Natural killer cell (primary cell): ENCODE results near the gene MAD1L1. TPM values are rescaled to one million over a fixed set of nuclear protein-coding genes. Genes with fewer than 3 reads are reported as not detected.

Experiments
- ATAC-seq, 3 donors: fragments of 150-1000 bp in 2 of 3; fragments of 200-7000 bp in 1 of 3; cut with Tn5 transposase; 1 replicate in 1 of 3; 2 replicates in 2 of 3; pipeline ENCODE4 v1.10.0; 2021; ENCODE audit warnings: mild to moderate bottlenecking in 2 of 3, moderate library complexity in 2 of 3
- DNase-seq, 2 donors: peaks; one replicate each; pipeline versions ENCODE4 v3.0.0 to v3.0.0-alpha.2; 2013 to 2021; ENCODE audit warnings: mixed read lengths in 1 of 2
- H3K27ac ChIP-seq: one replicate; pipeline ENCODE4 v1.5.1; 2013; ENCODE audit warnings: mild to moderate bottlenecking, low read length
- H3K27me3 ChIP-seq: one replicate; pipeline ENCODE4 v1.6.1; 2013; ENCODE audit warnings: low read length; ENCODE audit not compliant: control insufficient read depth, insufficient read depth
- H3K36me3 ChIP-seq: one replicate; pipeline ENCODE4 v1.6.1; 2013; ENCODE audit warnings: low read length; ENCODE audit not compliant: control insufficient read depth, insufficient read depth
- H3K4me1 ChIP-seq: one replicate; pipeline ENCODE4 v1.6.1; 2013; ENCODE audit warnings: low read length; ENCODE audit not compliant: control insufficient read depth, insufficient read depth
- H3K4me3 ChIP-seq: one replicate; pipeline ENCODE4 v1.5.1; 2013; ENCODE audit warnings: low read length
- H3K9me3 ChIP-seq: one replicate; pipeline ENCODE4 v1.6.1; 2013; ENCODE audit warnings: low read length; ENCODE audit not compliant: control insufficient read depth, insufficient read depth
- H3K27ac Mint-ChIP-seq, 2 donors: one replicate each; pipeline ENCODE4 v1.8.0; 2022; ENCODE audit warnings: mild to moderate bottlenecking in 2 of 2, mixed read lengths in 2 of 2, moderate library complexity in 1 of 2
- H3K27me3 Mint-ChIP-seq, 2 donors: one replicate each; pipeline ENCODE4 v1.8.0; 2022; ENCODE audit warnings: low read depth in 2 of 2, mixed read lengths in 2 of 2
- H3K36me3 Mint-ChIP-seq: one replicate; pipeline ENCODE4 v1.8.0; 2022; ENCODE audit warnings: mixed read lengths
- H3K4me1 Mint-ChIP-seq, 2 donors: one replicate each; pipeline ENCODE4 v1.8.0; 2022; ENCODE audit warnings: mixed read lengths in 2 of 2
- H3K4me3 Mint-ChIP-seq: one replicate; pipeline ENCODE4 v1.8.0; 2022; ENCODE audit warnings: mild to moderate bottlenecking, moderate library complexity, mixed read lengths
- H3K9me3 Mint-ChIP-seq, 2 donors: one replicate each; pipeline ENCODE4 v1.8.0; 2022; ENCODE audit warnings: mixed read lengths in 2 of 2
- CTCF ChIP-seq: fragments of 200-600 bp; IDR thresholded peaks from one replicate; pipeline ENCODE4 v1.8.0; 2022; ENCODE audit warnings: antibody characterized with exemption
- WGBS: methylation state at CpG from one replicate; pipeline ENCODE4 v1.1.7; 2013; ENCODE audit warnings: missing lambda C conversion rate; ENCODE audit not compliant: insufficient coverage; 5-methylcytosine and 5-hydroxymethylcytosine counted together
- intact Hi-C: fragments of 100-400 bp; cut with micrococcal nuclease; formaldehyde crosslinking; loops from one replicate; pipeline ENCODE4 v1.14.2; 2022
- total RNA-seq, 4 donors: library from RNA; stranded (reverse); fragments of 120-200 nt in 1 of 4; gene quantifications; one replicate each; pipeline versions ENCODE4 v1.2.3 to v1.2.4, GENCODE V29; 2013 to 2022

MAD1L1 gene
- total RNA-seq, 3 donors from 2014 or later (not counting 1 experiment from before 2014, with no cell fraction given) = 53.6 to 81.2 (median 77.4) TPM

DNA sequence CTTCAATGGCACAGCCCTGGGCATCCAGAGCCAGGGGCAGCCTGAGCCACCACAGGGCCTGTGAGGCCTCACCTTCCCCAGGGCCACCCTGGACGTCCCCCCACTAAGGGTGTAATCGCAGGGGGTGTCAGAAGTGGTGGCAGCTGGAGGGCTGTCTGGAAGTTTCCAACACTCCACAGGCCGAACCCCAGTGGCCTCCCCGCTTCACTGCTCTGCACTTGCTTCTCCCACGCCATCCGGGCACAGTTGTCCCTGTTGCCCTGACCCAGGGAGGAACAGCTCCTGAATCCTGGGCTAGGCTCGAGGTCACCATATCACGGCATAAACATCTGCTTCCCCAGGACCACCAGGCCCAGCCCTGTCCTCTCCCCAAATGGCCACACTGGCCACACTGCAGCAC is 276.6 kb downstream of the MAD1L1 start:
- H3K9me3 Mint-ChIP-seq = peaks cover under 1 to 1% of the 10 kb centered on the region in 2 donors
- H3K36me3 ChIP-seq = no peaks in the 10 kb centered on the region
- no peak for TF ChIP-seq CTCF
- peaks cover 34 to 35% of the 10 kb centered on the region in 2 donors for H3K4me1 Mint-ChIP-seq
- peaks cover 4% of the 10 kb centered on the region for H3K9me3 ChIP-seq
- 94% methylated on average over 8 of the region's 8 CpGs for WGBS
- H3K27me3 Mint-ChIP-seq = peaks cover 20 to 23% of the 10 kb centered on the region in 2 donors
- intact Hi-C loops = no loop called here
- H3K27me3 ChIP-seq = no peaks in the 10 kb centered on the region
- H3K4me3 Mint-ChIP-seq = no peak overlapping the region
- ATAC-seq (no peak), DNase-seq (no peak)
- H3K4me3 ChIP-seq = no peak overlapping the region
- H3K4me1 ChIP-seq = peaks cover 10% of the 10 kb centered on the region
- no peak overlapping the region for H3K27ac Mint-ChIP-seq
- H3K36me3 Mint-ChIP-seq = peaks cover 13% of the 10 kb centered on the region
- no peak overlapping the region for H3K27ac ChIP-seq

DNA sequence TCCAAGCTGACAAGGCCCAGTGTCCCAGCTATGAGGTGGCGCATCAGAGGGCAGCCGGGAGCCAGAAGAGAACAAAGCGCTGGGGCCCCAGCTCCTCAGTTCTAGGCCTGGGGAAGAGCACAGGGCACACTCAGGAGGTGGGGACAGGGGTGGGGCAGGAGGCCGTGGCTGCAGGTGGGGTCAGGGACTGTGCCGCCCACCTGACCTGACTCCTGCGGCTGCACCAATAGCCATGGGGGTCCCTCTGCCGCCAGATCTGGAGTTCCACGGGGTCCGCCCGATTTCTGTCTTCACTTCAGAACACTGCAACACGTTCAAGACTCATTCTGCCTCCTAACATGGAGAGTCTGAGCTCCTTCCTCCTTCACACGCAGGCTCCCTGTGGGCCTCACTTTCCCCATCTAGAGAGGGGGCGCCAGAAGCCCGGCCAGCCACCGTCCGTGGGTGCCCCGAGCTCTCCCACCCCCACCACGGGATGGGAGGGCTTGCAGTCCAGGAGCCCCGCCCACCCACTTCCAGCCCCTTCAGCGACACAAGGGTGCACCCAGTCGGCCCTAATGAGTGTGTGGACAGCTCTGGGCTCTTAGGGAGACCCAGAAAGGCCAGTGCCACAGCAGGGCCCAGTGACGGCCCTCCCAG is 278.3 kb downstream of the MAD1L1 start:
- H3K27me3 Mint-ChIP-seq = peaks cover 13 to 23% of the 10 kb centered on the region in 2 donors
- H3K36me3 Mint-ChIP-seq = no peaks in the 10 kb centered on the region
- no peak overlapping the region for H3K4me3 Mint-ChIP-seq
- Histone ChIP-seq H3K27me3 (no peaks in the 10 kb centered on the region), H3K4me3 (no peak overlapping the region), H3K9me3 (no peaks in the 10 kb centered on the region), H3K36me3 (no peaks in the 10 kb centered on the region), H3K27ac (no peak overlapping the region), H3K4me1 (peaks cover 25% of the 10 kb centered on the region)
- ATAC-seq (no peak), DNase-seq (no peak)
- H3K27ac Mint-ChIP-seq = no peak overlapping the region
- no peaks in the 10 kb centered on the region for H3K9me3 Mint-ChIP-seq
- 95% methylated on average over 22 of the region's 22 CpGs for WGBS
- peaks cover 31 to 37% of the 10 kb centered on the region in 2 donors for H3K4me1 Mint-ChIP-seq
- intact Hi-C loops = no loop called here
- no peak for TF ChIP-seq CTCF

- H3K4me3 ChIP-seq = no peak overlapping the region
- no peaks in the 10 kb centered on the region for H3K27me3 ChIP-seq
- no peak for DNase-seq
- peaks cover 29% of the 10 kb centered on the region for H3K4me1 ChIP-seq
- peaks cover 26 to 37% of the 10 kb centered on the region in 2 donors for H3K4me1 Mint-ChIP-seq
- 94% methylated on average over 45 of the region's 45 CpGs for WGBS
- ATAC-seq = no peak
- no peaks in the 10 kb centered on the region for H3K9me3 ChIP-seq
- H3K4me3 Mint-ChIP-seq = no peak overlapping the region
- H3K27me3 Mint-ChIP-seq = peaks cover 13 to 20% of the 10 kb centered on the region in 2 donors
- TF ChIP-seq CTCF = no peak
- intact Hi-C loops = no loop called here
- H3K27ac Mint-ChIP-seq = no peak overlapping the region
- H3K36me3 Mint-ChIP-seq = no peaks in the 10 kb centered on the region
- no peaks in the 10 kb centered on the region for H3K36me3 ChIP-seq
- H3K9me3 Mint-ChIP-seq = no peaks in the 10 kb centered on the region
- no peak overlapping the region for H3K27ac ChIP-seq
These were observed 279.2 kb downstream of the MAD1L1 start for GRCh38 chr7:1953199-1954190.
